HFFc6 (cell line): ENCODE data around the gene FERMT3. TPM values are rescaled to one million over a fixed set of nuclear protein-coding genes. Genes with fewer than 3 reads are reported as not detected.

Experiments
- DNase-seq: peaks from one replicate; pipeline ENCODE4 v3.0.0-alpha.2; 2018
- H3K27ac Mint-ChIP-seq: 2 replicates; pipeline ENCODE4 v1.8.0; 2020; ENCODE audit warnings: mild to moderate bottlenecking, mixed read lengths
- H3K27me3 Mint-ChIP-seq: 2 replicates; pipeline ENCODE4 v1.8.0; 2021; ENCODE audit warnings: mild to moderate bottlenecking, moderate library complexity, mixed read lengths; ENCODE audit not compliant: insufficient read depth
- H3K36me3 Mint-ChIP-seq: 2 replicates; pipeline ENCODE4 v1.8.0; 2021; ENCODE audit warnings: low read depth, mixed read lengths
- H3K4me1 Mint-ChIP-seq: 2 replicates; pipeline ENCODE4 v1.8.0; 2020; ENCODE audit warnings: low read depth, mixed read lengths
- H3K4me3 Mint-ChIP-seq: 2 replicates; pipeline ENCODE4 v1.8.0; 2020; ENCODE audit warnings: mild to moderate bottlenecking, moderate library complexity, mixed read lengths
- H3K9me3 Mint-ChIP-seq: 2 replicates; pipeline ENCODE4 v1.8.0; 2020; ENCODE audit warnings: mild to moderate bottlenecking, mixed read lengths
- CTCF ChIP-seq: fragments of 200-600 bp; sonication (generic); IDR thresholded peaks from 2 replicates; pipeline ENCODE4 v1.5.0; 2021; ENCODE audit warnings: antibody characterized with exemption, mild to moderate bottlenecking
- total RNA-seq, 6 experiments: library from RNA; stranded (reverse); fragmentation: NEBNext Ultra II Directional; extraction: Animal tissue kit (Norgen Biotek cat#: 25700); gene quantifications; 2 replicates in 1 of 6; 3 replicates in 5 of 6; pipeline ENCODE4 v1.2.3, GENCODE V29; 2021

FERMT3 gene
- total RNA-seq, 6 experiments from 2014 or later: 1.2 to 2.8 (median 1.7) TPM

- TF ChIP-seq CTCF: no peak
- H3K36me3 Mint-ChIP-seq: peaks cover 16% of the 10 kb centered on the region
These were observed 41.4 kb downstream of the FERMT3 start for GRCh38 chr11:64247729-64248531.

GRCh38 chr11:64248578-64248977 is 42.1 kb downstream of the FERMT3 start:
- TF ChIP-seq CTCF: no peak
- Mint-ChIP-seq H3K27me3 (peaks cover 4% of the 10 kb centered on the region), H3K27ac (no peak overlapping the region), H3K4me1 (peaks cover 21% of the 10 kb centered on the region), H3K9me3 (no peaks in the 10 kb centered on the region), H3K4me3 (no peak overlapping the region), H3K36me3 (peaks cover 11% of the 10 kb centered on the region)
- no peak for DNase-seq

More at GRCh38 chr11:64247729-64248531, 41.4 kb downstream of the FERMT3 start:
- peaks cover 22% of the 10 kb centered on the region for H3K4me1 Mint-ChIP-seq
- peak overlapping the region; percentile 77 for H3K4me3 Mint-ChIP-seq
- peaks cover 4% of the 10 kb centered on the region for H3K27me3 Mint-ChIP-seq
- DNase-seq: no peak
- H3K27ac Mint-ChIP-seq: peak overlapping the region; percentile 70
- H3K9me3 Mint-ChIP-seq: no peaks in the 10 kb centered on the region

- Mint-ChIP-seq H3K9me3 (no peaks in the 10 kb centered on the region), H3K36me3 (peaks cover 7% of the 10 kb centered on the region), H3K27me3 (peaks cover 2% of the 10 kb centered on the region), H3K27ac (no peak overlapping the region), H3K4me1 (peaks cover 21% of the 10 kb centered on the region), H3K4me3 (no peak overlapping the region)
- no peak for TF ChIP-seq CTCF
- DNase-seq: no peak
These were observed 42.5 kb downstream of the FERMT3 start for GRCh38 chr11:64249038-64249437.

- Mint-ChIP-seq H3K27ac (no peak overlapping the region), H3K4me3 (no peak overlapping the region), H3K36me3 (peaks cover 5% of the 10 kb centered on the region; the same call in 1 of the 2 replicates), H3K27me3 (peaks cover 2% of the 10 kb centered on the region), H3K4me1 (peaks cover 19% of the 10 kb centered on the region), H3K9me3 (no peaks in the 10 kb centered on the region)
- no peak for DNase-seq
- TF ChIP-seq CTCF: no peak
These were observed 43.3 kb downstream of the FERMT3 start for GRCh38 chr11:64249563-64250414.

- Mint-ChIP-seq H3K4me3 (peak overlapping the region; percentile 87), H3K27me3 (peaks cover 2% of the 10 kb centered on the region), H3K9me3 (no peaks in the 10 kb centered on the region), H3K36me3 (peaks cover 5% of the 10 kb centered on the region; the same call in 1 of the 2 replicates), H3K4me1 (peaks cover 19% of the 10 kb centered on the region), H3K27ac (no peak overlapping the region)
- TF ChIP-seq CTCF: no peak
- no peak for DNase-seq
These were observed 44.0 kb downstream of the FERMT3 start for GRCh38 chr11:64250415-64251015.
